ENCODE results near the gene TM4SF5. TPM values are rescaled to one million over a fixed set of nuclear protein-coding genes. Genes with fewer than 3 reads are reported as not detected.

The TM4SF5 gene
- total and polyA plus RNA-seq, 2 of the 8 experiments (the other 6 are each of a cell fraction or from before 2014, with no cell fraction given): not detected

GRCh38 chr17:4739122-4740024 lies 32.3 kb upstream of the TM4SF5 start, which contains the start of the genes CXCL16 and ZMYND15:
Gene CXCL16 (minus strand): TSS chr17:4739928. CDS start chr17:4739339, 589 bp downstream.
Gene ZMYND15 (plus strand): TSS chr17:4739833. CDS start chr17:4740549, 716 bp downstream.
- H3K27ac ChIP-seq (ENCODE audit: low read depth, low read length): no peak within 1 kb of the TSS
- 0 out of 2 replicates have a peak within 1 kb of the TSS, but pooled peaks have one; percentile 27 for H2BK12ac ChIP-seq (ENCODE audit: low read depth, low read length)
- POLR2A ChIA-PET (ENCODE audit: partially characterized antibody): no interaction called here
- H2AFZ ChIP-seq (ENCODE audit: low read length): peak within 1 kb of the TSS; percentile 85
- no peak within 1 kb of the TSS for H4K5ac ChIP-seq (ENCODE audit: insufficient read length, low read depth, low read length)
- H2BK20ac ChIP-seq (ENCODE audit: low read length): no peak within 1 kb of the TSS
- WGBS, 2 experiments (ENCODE audit: extremely low coverage in 1 of 2, insufficient coverage in 1 of 2, insufficient read length in 1 of 2, insufficient replicate concordance in 2 of 2, low coverage in 1 of 2, low lambda C conversion rate in 2 of 2, missing lambda C conversion rate in 1 of 2): 2% methylated on average over 60 of the region's 100 CpGs; no CpG with 5 or more reads in 1 of the 2 experiments
- peaks cover 29 to 67% (median 47%) of the 10 kb centered on the region in 4 experiments for H3K27me3 ChIP-seq (replicated peaks in 1 of 4; ENCODE audit: control insufficient read depth in 3 of 4, extremely low read depth in 1 of 4, insufficient read depth in 3 of 4, low read length in 3 of 4)
- peaks cover 0 to 10% (median 7%) of the 10 kb centered on the region in 4 experiments; a peak in 5 of 7 replicates for H3K4me1 ChIP-seq (replicated peaks in 1 of 4; ENCODE audit: control insufficient read depth in 3 of 4, insufficient read depth in 4 of 4, low read length in 3 of 4)
- H3K18ac ChIP-seq (ENCODE audit: extremely low read depth, low read length): peak within 1 kb of the TSS; percentile 60
- no peaks in the 10 kb centered on the region for H3K79me1 ChIP-seq (ENCODE audit: low read depth, low read length)
- H4K8ac ChIP-seq (ENCODE audit: extremely low read depth, insufficient read depth, low read length): peak within 1 kb of the TSS; percentile 71
- H2BK15ac ChIP-seq (ENCODE audit: low read length): no peak within 1 kb of the TSS
- no peak within 1 kb of the TSS for H2AK5ac ChIP-seq (ENCODE audit: low read depth, low read length)
- FAIRE-seq (no peak), DNase-seq (ENCODE audit: low read depth in 1 of 2, low spot score in 2 of 2) (peak in 1 of 2 experiments; percentile 78)
- H4K20me1 ChIP-seq (replicated peaks in 1 of 2; ENCODE audit: control insufficient read depth in 1 of 2, insufficient read depth in 2 of 2, low read length in 2 of 2): no peaks in the 10 kb centered on the region
- H3K9ac ChIP-seq (replicated peaks in 1 of 4; ENCODE audit: extremely low read depth in 1 of 4, low read depth in 3 of 4, low read length in 3 of 4): peak within 1 kb of the TSS in 3 of 4 experiments; percentile 1 to 69 (median 2); a peak in 2 of 7 replicates
- no peak within 1 kb of the TSS for H2BK120ac ChIP-seq (replicated peaks; ENCODE audit: low read depth, low read length)
- H4K91ac ChIP-seq (replicated peaks; ENCODE audit: insufficient read length, low read length): no peak within 1 kb of the TSS
- no peak within 1 kb of the TSS for H3K56ac ChIP-seq (replicated peaks; ENCODE audit: insufficient read length, low read depth, low read length)
- H3K4ac ChIP-seq (replicated peaks; ENCODE audit: insufficient read length, low read depth, low read length): peak within 1 kb of the TSS; percentile 16
- H3K79me2 ChIP-seq (ENCODE audit: control insufficient read depth in 1 of 2, insufficient read depth in 2 of 2, low read length in 2 of 2): no peaks in the 10 kb centered on the region
- H3K4me3 ChIP-seq (ENCODE audit: extremely low read depth in 1 of 4, insufficient read depth in 2 of 4, low read depth in 3 of 4, low read length in 4 of 4): peak within 1 kb of the TSS; percentile 37 to 65 (median 44)
- H3K14ac ChIP-seq (ENCODE audit: insufficient read length): no peak within 1 kb of the TSS
- H3K9me3 ChIP-seq (ENCODE audit: insufficient read depth in 2 of 2, low read depth in 1 of 2, low read length in 1 of 2): no peaks in the 10 kb centered on the region; a peak in 1 of 4 replicates
- CTCF ChIA-PET (ENCODE audit: partially characterized antibody): no interaction called here
- no peaks in the 10 kb centered on the region; a peak in 1 of 8 replicates for H3K36me3 ChIP-seq (ENCODE audit: control insufficient read depth in 2 of 4, insufficient read depth in 4 of 4, low read length in 3 of 4)
- peak within 1 kb of the TSS; percentile 72 to 95 for H3K4me2 ChIP-seq (ENCODE audit: insufficient read depth in 1 of 2, low read depth in 2 of 2, low read length in 2 of 2)
- no peak within 1 kb of the TSS for H2BK5ac ChIP-seq (ENCODE audit: low read depth, low read length)
- peaks cover 15% of the 10 kb centered on the region; the same call in 1 of the 2 replicates for H3K23me2 ChIP-seq (ENCODE audit: low read depth, low read length)
- no peak within 1 kb of the TSS for H3K23ac ChIP-seq (ENCODE audit: insufficient read length)
- TF ChIP-seq BCL11A (IDR thresholded peaks at IDR 0.05; ENCODE audit: low read depth in 2 of 2, low read length in 2 of 2): no peak
- TF ChIP-seq RFX5 (IDR thresholded peaks at IDR 0.05; ENCODE audit: borderline replicate concordance, low read depth, low read length): no peak
- peak; percentile 33; the same call in 1 of the 2 replicates for TF ChIP-seq MAX (IDR thresholded peaks at IDR 0.05)
- TF ChIP-seq E2F6 (IDR thresholded peaks at IDR 0.05): peak; percentile 32; the same call in 1 of the 2 replicates
- TF ChIP-seq ASH2L (IDR thresholded peaks at IDR 0.05; ENCODE audit: low read length): no peak
- TF ChIP-seq TAF1 (IDR thresholded peaks at IDR 0.05; ENCODE audit: low read depth, low read length): no peak
- no peak for TF ChIP-seq SAP30 (IDR thresholded peaks at IDR 0.05; ENCODE audit: insufficient read depth, insufficient replicate concordance, low read length)
- no peak for TF ChIP-seq CHD1 (IDR thresholded peaks at IDR 0.05; ENCODE audit: low read depth, low read length)
- no peak for TF ChIP-seq HDAC2 (IDR thresholded peaks at IDR 0.05; ENCODE audit: borderline replicate concordance in 1 of 2, low read depth in 2 of 2, low read length in 2 of 2)
- TF ChIP-seq BRCA1 (IDR thresholded peaks at IDR 0.05; ENCODE audit: low read depth, low read length): no peak
